ENCODE measurements around the gene PHKG1.
"Not testable (repeated sequence)": the region's sequence is repeated elsewhere in the genome, so short reads cannot be mapped to it uniquely, and the experiment has no call there.

PHKG1 gene

DNA sequence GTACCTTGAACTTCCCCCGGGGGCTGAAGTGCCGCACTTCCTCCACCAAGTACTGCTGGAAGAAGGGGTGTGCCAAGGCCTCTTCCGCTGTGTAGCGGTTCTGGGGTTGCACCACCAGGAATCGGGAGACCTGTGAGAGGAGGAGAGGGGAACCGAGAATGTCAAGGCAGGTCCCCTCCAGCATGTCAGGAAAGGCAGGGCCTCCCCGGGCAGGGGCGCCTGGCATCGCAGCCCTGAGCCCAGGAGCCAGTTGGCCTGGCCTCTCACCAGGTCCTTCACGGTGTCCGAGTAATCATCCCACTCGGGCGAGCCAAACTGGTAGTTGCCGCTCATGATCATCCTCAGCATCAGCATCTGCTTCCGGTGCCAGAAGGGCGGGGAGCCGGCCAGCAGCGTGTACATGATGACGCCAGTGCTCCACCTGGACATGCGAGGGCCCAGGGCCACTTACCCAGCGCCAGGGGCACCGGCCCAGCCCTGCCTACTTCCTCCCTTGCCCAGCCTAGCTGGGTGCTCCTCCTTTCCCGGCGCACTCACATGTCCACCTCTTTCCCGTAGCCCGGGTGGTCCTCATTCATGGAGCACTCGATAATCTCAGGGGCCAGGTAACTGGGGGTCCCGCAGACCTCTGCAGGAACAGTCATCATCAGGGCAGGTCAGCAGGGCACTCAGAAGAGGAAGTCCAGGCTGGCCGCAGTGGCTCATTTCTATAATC is 11.0 kb downstream of the PHKG1 start:
- DNase-seq: no peak

DNA sequence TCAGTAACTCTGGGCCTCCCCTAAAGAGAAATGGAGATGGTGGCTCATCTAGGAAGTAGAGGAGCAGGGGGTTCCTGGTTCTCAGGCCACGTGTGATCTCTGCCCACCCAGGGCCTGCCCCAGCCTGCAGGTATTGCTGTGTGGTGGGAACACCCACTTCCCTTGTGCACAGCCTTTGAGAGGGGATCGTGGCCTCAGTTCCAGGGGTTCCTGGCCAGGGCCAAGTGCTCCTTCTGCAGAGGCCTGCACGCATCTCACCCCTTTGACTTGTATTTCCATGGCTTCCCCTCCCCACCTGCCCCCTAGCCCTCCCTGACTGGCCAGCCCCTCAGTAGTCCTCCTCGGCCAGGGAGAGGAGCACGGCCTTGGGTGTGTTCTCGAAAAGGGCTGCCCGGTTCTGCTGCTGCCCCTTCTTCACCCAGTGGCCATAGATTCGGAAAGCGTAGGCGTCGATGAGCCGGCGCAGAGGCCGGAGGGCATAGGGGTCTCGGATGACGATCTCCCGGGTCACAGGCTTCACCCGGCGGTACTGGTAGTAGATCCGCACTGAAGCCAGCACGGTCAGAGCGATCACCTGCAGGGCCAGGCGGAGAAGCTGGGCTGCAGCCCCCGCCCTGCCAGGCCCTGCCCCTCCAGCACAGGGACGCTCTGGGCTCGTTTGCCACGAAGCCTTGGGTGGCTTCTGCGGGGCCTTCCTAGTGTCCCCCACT is 11.9 kb downstream of the PHKG1 start:
- DNase-seq: not testable (repeated sequence)

DNA sequence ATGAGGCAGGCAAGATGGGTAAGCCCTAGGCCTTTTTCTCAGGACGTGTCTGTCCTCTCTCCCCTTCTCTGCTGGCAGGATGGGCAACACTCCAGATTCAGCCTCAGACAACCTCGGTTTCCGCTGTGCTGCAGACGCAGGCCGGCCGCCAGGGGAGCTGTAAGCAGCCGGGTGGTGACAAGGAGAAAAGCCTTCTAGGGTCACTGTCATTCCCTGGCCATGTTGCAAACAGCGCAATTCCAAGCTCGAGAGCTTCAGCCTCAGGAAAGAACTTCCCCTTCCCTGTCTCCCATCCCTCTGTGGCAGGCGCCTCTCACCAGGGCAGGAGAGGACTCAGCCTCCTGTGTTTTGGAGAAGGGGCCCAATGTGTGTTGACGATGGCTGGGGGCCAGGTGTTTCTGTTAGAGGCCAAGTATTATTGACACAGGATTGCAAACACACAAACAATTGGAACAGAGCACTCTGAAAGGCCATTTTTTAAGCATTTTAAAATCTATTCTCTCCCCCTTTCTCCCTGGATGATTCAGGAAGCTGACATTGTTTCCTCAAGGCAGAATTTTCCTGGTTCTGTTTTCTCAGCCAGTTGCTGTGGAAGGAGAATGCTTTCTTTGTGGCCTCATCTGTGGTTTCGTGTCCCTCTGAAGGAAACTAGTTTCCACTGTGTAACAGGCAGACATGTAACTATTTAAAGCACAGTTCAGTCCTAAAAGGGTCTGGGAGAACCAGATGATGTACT is 13.1 kb downstream of the PHKG1 start:
- no peak for DNase-seq

DNA sequence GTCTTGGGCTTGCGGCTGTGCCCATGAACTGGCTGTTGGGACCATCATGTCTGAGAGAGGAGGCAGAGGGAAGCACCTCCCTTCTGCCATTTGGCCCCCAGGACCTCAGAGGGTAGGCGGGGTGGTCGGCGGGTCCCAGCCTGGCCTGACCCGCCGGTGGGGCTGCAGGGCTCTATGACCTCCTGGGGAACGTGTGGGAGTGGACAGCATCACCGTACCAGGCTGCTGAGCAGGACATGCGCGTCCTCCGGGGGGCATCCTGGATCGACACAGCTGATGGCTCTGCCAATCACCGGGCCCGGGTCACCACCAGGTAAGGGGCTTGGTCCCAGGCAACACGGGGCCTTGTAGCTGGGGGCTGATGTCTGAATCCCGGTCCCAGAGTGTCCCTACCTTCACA is 14.6 kb downstream of the PHKG1 start:
- no peak for DNase-seq

DNA sequence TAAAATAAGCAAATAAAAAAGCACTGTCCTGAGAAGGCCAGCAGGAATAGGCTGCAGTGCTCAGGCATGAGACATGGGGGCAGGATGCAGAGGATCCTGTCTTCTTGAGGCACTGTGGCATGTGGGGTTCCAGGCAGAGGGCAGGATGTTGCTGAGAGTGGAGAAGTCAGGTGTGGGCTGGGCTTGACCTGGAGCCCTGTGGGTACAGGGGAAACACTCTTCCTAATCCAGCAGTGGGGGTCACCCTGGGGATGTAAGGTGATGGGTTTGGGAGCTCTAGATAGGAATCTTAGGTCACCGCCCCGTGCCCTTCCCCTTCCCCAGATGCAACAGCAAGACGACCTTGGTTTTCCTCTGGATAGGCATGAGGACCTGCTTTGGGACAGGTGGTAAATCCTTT is 15.1 kb downstream of the PHKG1 start:
- DNase-seq: no peak

DNA sequence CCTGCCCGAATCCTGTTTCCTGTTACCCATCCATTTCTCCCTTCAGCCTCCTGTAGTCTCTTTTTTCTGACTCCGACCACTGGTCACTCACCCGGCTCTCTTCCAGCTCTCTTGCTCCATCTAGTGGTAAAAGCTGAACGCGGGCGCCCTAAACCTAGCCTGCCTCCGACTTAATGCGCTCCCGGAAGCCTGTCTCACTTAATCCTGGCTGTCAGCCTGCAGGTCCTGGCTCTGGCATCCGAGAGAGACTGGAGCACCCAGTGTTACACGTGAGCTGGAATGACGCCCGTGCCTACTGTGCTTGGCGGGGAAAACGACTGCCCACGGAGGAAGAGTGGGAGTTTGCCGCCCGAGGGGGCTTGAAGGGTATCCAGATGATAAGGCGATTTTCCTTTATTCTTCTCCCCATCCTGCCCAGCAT is 18.4 kb downstream of the PHKG1 start:
- peak; percentile 79 for DNase-seq

DNA sequence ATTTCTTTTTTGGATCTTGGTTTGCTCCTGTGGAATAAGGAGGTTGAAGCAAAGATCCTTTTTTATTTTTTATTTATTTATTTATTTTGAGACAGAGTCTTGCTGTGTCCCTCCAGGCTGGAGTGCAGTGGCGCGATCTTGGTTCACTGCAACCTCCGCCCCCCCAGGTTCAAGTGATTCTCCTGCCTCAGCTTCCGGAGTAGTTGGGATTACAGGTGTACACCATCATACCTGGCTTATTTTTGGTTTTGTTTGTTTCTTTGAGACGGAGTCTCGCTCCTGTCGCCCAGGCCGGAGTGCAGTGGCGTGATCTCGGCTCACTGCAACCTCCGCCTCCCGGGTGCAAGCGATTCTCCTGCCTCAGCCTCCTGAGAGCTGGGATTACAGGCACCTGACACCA is 26.4 kb downstream of the PHKG1 start:
- DNase-seq: not testable (repeated sequence)

DNA sequence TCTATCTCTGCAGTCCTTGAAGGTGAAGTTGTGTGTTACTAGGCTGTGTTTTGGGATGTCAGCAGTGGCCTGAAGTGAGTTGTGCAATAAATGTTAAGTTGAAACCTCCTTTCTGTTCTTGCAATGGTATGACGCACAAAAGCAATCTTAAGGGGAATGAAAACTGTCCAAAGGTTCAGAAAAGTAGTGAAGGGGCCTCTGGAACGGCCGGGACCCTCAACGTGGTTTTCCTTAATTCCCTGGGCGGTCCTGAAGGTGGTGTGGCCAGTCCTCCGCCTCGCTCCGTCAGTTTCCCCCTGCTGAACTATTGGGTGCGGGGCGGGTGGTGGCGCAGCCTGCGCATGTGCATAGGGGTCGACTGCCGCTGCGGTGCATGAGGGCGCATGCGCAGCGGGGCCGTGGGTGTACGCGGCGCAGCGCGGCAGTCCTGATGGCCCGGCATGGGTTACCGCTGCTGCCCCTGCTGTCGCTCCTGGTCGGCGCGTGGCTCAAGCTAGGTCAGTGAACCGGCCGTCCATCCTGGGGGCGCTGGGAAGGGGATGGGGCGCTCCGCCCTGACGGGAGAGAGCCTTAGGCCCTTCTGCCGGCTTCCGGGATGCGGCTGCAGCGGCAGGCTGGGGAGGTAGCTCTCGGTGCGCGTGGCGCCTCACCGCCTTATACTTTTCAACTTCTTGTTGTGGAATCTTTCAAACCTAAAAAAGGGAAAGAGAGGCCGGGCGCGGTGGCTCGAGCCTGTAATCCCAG is 28.7 kb downstream of the PHKG1 start, which contains the start of gene SUMF2:
Gene SUMF2 (plus strand): TSS at position 405 of the 744 bp plus-strand sequence. CDS start 26 bp downstream, at position 431.
- peak; percentile 90 for DNase-seq

DNA sequence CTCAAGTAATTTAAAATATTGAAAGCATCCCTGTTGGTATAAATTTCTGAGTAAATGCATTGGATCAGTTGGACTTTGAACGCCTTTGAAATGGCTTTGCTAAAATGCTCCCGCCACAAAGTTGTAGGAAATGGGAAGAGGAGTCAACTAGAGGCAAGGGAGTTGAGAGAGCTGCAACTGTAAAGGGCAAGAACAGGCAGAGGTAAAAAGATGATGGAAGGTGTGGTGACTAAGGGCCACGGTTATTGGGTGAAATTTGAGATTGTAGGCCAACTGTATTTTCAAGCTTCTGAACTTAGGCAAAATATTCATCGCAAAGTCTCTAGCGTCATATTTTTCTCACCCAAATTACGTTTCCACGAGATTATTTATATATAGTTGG is 29.3 kb downstream of the PHKG1 start:
- DNase-seq: no peak

DNA sequence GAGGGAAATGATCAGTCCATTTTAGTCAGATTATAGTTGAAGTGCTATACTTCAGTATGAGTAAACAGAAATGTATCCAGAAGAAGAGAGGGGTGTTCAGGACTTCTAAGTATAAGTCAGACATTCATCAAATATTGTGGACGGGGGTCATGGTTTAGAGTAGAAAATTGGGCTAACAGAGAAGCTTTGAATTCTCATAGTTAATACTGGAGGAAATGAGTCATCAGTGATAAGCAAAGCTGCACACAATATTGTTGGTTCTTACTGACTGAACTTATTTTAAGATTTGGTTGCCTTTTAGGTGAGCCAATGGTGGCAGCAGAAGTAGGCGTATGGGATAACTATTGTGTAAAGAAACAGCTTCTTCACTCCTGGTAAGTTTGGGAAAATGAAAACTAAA is 30.4 kb downstream of the PHKG1 start:
- no peak for DNase-seq

DNA sequence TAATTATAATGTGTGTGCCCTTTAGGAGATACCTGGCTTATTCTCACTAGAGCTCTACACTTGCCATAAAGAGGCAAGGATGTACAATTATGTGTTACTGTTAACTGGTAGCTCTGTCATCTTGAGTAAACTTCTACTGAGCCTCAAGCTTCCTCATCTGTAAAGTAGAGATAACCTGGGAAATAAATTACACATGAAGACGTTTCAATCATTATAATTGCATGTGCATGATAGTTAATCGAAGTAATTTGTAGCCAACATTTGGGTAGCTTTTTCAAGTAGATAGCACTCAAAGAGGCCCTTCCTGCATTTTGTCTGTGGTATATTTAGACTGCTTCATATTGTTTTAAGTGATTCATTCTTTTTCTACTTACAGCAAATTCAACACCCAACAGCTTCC is 38.8 kb downstream of the PHKG1 start:
- no peak for DNase-seq

DNA sequence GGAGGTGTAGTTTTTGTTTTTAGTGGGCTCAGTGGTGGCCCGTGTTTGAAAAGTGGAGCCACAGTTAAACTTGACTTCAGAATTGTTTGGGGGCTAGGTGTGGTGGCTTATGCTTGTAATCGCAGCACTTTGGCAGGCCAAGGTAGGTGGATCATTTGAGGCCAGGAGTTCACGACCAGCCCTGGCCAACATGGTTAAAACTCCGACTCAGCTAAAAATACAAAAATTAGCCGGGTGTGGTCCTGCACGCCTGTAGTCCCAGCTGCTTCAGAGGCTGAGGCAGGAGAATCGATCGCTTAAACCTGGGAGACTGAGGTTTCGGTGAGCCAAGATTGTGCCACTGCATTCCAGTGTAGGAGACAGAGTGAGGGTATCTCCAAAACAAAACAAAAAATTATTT is 39.4 kb downstream of the PHKG1 start:
- DNase-seq: no peak

DNA sequence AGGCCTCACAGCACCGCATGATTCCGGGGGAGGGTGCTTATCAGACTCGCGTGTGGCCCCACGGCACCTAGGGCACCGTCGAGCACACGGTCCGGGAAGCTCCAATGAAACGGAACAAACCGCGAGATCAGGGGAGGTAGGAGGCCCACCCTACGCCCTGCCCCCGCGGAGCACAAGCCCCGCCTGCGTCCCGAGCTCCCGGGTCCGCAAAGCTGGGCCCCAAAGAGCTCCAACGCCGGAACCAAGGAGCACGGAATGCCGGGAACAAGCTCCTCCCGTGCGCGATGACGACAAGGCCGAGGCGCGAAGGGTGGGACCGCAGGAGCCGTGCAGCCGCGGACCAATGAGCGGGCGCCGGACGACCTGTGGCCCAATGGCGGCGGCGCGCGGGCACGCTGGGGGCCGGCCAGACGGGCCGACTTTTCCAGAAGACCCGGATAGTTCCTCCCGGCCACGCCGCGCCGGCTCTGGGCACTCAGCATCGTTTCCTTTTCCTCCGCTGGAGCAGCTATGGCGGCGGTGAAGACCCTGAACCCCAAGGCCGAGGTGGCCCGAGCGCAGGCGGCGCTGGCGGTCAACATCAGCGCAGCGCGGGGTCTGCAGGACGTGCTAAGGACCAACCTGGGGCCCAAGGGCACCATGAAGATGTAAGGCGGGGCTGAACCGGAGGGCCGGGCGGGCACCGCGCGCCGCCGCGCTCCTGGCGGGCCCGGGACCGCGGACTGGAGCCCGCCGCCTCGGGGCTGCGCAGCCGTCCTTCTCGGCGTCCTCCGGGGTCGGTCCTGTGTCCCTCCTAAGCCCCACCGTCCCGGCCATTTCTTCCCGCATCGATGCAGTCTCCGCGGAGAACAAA is 41.2 kb downstream of the PHKG1 start, which contains the start of the genes CCT6A and PSPH:
Gene CCT6A (plus strand): TSS at position 427 of the 853 bp plus-strand sequence. CDS start 84 bp downstream, at position 511.
Gene PSPH (minus strand): TSS at position 106 of the 853 bp plus-strand sequence. CDS start 30,232 bp downstream, outside the sequence.
- DNase-seq: peak; percentile 90

DNA sequence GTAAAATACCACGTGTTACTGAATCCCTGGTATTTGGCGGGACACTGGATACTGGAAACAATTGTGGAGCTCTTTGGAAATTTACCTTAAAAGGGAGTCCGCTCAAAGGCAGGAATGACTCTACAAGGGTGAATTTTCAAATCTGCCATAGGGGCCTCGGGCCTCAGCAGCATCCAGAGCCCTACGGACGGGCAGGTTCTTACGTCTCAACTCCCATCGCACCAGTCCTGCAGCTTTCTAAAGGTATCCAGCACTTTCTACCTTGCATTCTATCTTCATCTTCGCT is 41.8 kb downstream of the PHKG1 start:
- DNase-seq: no peak

DNA sequence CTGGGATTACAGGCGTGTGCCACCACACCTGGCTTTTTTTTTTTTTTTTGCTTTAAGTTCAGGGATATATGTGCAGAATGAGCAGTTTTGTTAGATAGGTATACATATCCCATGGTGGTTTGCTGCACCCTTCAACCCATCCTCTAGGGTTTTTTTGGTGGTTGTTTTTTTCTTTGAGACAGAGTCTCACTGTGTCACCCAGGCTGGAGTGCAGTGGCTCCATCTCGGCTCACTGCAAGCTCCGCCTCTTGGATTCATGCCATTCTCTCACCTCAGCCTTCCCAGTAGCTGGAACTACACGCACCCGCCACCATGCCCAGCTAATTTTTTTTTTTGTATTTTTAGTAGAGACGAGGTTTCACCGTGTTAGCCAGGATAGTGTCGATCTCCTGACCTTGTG is 44.0 kb downstream of the PHKG1 start:
- not testable (repeated sequence) for DNase-seq

DNA sequence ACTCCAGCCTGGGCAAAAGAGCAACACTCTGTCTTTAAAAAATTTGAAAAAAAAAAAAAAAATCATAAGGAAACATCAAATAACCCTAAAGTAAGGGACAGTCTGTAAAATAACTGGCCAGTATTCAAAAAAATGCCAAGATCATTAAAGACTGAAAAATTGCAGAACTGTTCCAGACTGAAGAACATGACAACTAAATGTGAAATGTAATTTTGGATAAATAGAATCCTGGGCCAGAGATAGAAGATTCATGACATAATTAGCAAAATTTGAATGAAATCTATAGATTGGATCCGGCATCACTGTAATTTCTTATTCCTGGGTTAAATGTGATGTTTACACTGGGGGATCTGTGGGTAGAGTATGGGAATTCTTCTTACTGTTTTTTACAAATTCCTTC is 44.5 kb downstream of the PHKG1 start:
- DNase-seq: no peak

DNA sequence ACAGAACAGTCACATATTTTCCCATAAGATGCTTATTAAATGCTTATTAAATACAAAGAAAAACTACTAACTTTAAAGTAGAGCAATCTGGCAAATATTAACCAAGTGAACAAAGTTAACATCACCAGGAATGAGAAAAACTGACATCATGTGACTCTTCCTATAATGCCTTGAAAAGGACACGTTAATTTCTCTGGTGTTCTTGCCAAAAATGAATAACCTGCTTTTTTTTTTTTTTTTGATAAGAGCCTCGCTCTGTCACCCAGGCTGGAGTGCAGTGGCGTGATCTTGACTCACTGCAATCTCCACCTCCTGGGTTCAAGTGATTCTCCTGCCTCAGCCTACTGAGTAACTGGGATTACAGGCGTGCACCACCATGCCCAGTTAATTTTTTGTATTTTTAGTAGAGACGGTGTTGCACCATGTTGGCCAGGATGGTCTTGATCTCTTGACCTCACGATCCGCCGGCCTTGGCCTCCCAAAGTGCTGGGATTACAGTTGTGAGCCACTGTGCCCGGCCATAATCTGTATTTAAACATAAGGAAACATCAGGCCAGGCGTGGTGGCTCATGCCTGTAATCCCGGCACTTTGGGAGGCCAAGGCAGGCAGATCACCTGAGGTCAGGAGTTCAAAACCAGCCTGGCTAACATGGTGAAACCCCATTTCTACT is 45.2 kb downstream of the PHKG1 start:
- not testable (repeated sequence) for DNase-seq

DNA sequence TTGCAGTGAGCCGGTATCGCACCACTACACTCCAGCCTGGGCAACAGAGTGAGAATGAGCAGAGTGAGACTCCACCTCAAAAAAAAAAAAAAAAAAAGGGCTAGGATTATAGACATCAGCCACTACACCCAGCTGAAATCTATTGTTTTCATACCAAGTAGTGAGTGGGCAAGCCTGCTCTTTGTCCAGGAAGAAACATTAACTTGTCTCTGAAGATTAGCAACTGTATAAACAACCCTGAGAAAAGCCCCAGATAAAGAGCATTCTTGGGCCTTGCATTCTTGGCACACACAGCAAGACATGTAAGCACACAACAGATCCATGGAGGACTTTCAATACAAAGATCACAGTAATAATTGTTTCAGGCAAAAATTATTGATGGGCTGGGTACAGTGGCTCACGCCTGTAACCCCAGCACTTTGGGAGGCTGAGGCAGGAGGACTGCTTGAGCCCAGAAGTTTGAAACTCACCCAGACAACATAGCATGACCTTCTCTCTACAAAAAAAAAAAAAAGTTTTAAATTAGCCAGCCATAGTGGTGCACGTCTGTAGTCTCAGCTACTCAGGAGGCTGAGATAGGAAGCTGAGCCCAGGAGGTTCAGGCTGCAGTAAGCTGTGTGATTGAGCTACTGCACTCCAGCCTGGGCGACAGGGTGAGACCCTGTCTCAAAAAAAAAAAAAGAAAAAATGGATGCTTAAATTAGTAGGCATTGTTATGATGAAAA is 45.9 kb downstream of the PHKG1 start:
- no peak for DNase-seq

DNA sequence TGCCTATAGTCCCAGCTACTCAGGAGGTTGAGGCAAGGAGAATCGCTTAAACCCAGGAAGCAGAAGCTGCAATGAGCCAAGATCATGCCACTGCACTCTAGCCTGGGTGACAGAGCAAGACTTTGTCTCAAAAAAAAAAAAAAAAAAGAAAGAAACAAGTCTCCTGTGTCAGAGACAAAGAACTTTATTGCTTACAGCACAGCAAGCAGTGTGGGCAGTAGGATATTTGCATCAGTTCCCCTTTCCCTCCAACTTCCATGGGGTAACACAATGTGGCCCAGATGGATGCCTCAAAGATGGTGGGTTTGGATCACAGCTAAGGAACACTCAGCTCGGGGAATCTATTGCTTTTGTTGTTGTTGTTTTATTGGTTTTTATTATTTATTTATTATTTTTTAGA is 47.0 kb downstream of the PHKG1 start:
- DNase-seq: not testable (repeated sequence)

DNA sequence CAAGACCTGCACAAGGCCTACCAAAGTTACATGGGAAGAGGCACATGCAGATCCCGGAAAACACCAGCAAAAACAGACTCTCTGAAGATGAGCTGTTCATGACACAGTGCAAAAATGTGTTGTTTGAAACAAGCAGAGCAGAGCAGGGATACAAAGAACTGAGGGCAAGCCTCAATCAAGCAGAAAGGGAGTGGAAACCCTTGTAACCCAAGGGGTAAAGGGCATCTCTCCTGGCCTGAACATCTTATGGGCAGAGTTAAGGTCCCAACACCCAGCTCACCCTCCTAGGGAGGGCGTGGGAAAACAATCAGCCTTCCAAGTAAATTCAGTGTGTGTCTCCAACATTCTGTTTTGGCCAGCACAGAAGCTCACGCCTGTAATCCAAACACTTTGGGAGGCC is 52.0 kb downstream of the PHKG1 start:
- DNase-seq: no peak

Measured in CD4-positive, alpha-beta T cell treated with Interleukin-17A for 1 hour (primary cell).